Duodenal mucosa (tissue), 2 donors: ENCODE data around the gene MT1A.
"Not testable (repeated sequence)": the region's sequence is repeated elsewhere in the genome, so short reads cannot be mapped to it uniquely, and the experiment has no call there.

Source experiments
- H3K27ac ChIP-seq: one replicate; pipeline ENCODE4 v1.7.0; 2013; ENCODE audit warnings: low read depth, low read length
- H3K27me3 ChIP-seq, 2 donors: one replicate each; pipeline ENCODE4 v1.7.0; 2013; ENCODE audit warnings: low read length in 2 of 2, control low read depth in 1 of 2; ENCODE audit not compliant: insufficient read depth in 2 of 2, control insufficient read depth in 1 of 2
- H3K36me3 ChIP-seq, 2 donors: one replicate each; pipeline ENCODE4 v1.7.0; 2013; ENCODE audit warnings: low read length in 2 of 2, control low read depth in 1 of 2; ENCODE audit not compliant: insufficient read depth in 2 of 2, control insufficient read depth in 1 of 2
- H3K4me1 ChIP-seq, 2 donors: one replicate each; pipeline ENCODE4 v1.7.0; 2013; ENCODE audit warnings: low read length in 2 of 2, control low read depth in 1 of 2; ENCODE audit not compliant: insufficient read depth in 2 of 2, control insufficient read depth in 1 of 2
- H3K4me3 ChIP-seq, 2 donors: one replicate each; pipeline ENCODE4 v1.7.0; 2013; ENCODE audit warnings: low read length in 2 of 2, low read depth in 1 of 2
- H3K9ac ChIP-seq, 2 donors: one replicate each; pipeline ENCODE4 v1.7.0; 2013; ENCODE audit warnings: low read length in 2 of 2, low read depth in 1 of 2
- H3K9me3 ChIP-seq, 2 donors: one replicate each; pipeline ENCODE4 v1.7.0; 2013; ENCODE audit warnings: low read length in 2 of 2, control low read depth in 1 of 2; ENCODE audit not compliant: control insufficient read depth in 1 of 2

Gene MT1A

GRCh38 chr16:56667581-56668571 lies 29.4 kb downstream of the MT1A start, which contains the start of gene MT1G:
Gene MT1G, minus strand, starts transcription at chr16:56668065. Its CDS starts 72 bp downstream, at chr16:56667993.
- Histone ChIP-seq H3K4me3 (peak within 1 kb of the TSS; percentile 75 to 92), H3K4me1 (peaks cover 13 to 23% of the 10 kb centered on the region in 2 donors), H3K36me3 (peaks cover 0 to 11% of the 10 kb centered on the region in 2 donors), H3K27me3 (peaks cover 0 to 19% of the 10 kb centered on the region in 2 donors), H3K27ac (peak within 1 kb of the TSS; percentile 79), H3K9ac (peak within 1 kb of the TSS; percentile 43 to 95), H3K9me3 (no peaks in the 10 kb centered on the region)

GRCh38 chr16:56669005-56669839 lies 30.8 kb downstream of the MT1A start, which contains the start of gene MT1H:
Gene MT1H, plus strand, starts transcription at chr16:56669814. Its CDS starts 71 bp downstream, at chr16:56669885.
- peak within 1 kb of the TSS; percentile 74 for H3K27ac ChIP-seq
- peaks cover 0 to 17% of the 10 kb centered on the region in 2 donors for H3K27me3 ChIP-seq
- H3K4me3 ChIP-seq = peak within 1 kb of the TSS; percentile 75 to 92
- peaks cover 13 to 23% of the 10 kb centered on the region in 2 donors for H3K4me1 ChIP-seq
- peak within 1 kb of the TSS; percentile 55 to 95 for H3K9ac ChIP-seq
- peaks cover 0 to 11% of the 10 kb centered on the region in 2 donors for H3K36me3 ChIP-seq
- H3K9me3 ChIP-seq = no peaks in the 10 kb centered on the region

GRCh38 chr16:56669840-56670619 lies 31.6 kb downstream of the MT1A start:
- H3K9me3 ChIP-seq = no peaks in the 10 kb centered on the region
- peak overlapping the region; percentile 56 to 78 for H3K4me3 ChIP-seq
- H3K9ac ChIP-seq = peak overlapping the region; percentile 55 to 78
- H3K36me3 ChIP-seq = peaks cover 0 to 11% of the 10 kb centered on the region in 2 donors
- peaks cover 13 to 23% of the 10 kb centered on the region in 2 donors for H3K4me1 ChIP-seq
- H3K27me3 ChIP-seq = peaks cover 0 to 14% of the 10 kb centered on the region in 2 donors
- H3K27ac ChIP-seq = peak overlapping the region; percentile 41

- peaks cover 0 to 14% of the 10 kb centered on the region in 2 donors for H3K27me3 ChIP-seq
These were observed 32.1 kb downstream of the MT1A start for GRCh38 chr16:56670620-56670934.

GRCh38 chr16:56671691-56672090 lies 33.2 kb downstream of the MT1A start:
- not testable (repeated sequence) for H3K9me3 ChIP-seq, H3K27ac ChIP-seq, H3K9ac ChIP-seq, H3K4me3 ChIP-seq
- Histone ChIP-seq H3K36me3 (peaks cover 0 to 11% of the 10 kb centered on the region in 2 donors), H3K27me3 (peaks cover 0 to 14% of the 10 kb centered on the region in 2 donors), H3K4me1 (peaks cover 13 to 27% of the 10 kb centered on the region in 2 donors)

More at GRCh38 chr16:56670620-56670934, 32.1 kb downstream of the MT1A start:
- peaks cover 0 to 11% of the 10 kb centered on the region in 2 donors for H3K36me3 ChIP-seq
- peak overlapping the region; percentile 56 to 78 for H3K4me3 ChIP-seq
- H3K27ac ChIP-seq = peak overlapping the region; percentile 41
- no peaks in the 10 kb centered on the region for H3K9me3 ChIP-seq
- peak overlapping the region; percentile 55 to 78 for H3K9ac ChIP-seq
- peaks cover 13 to 27% of the 10 kb centered on the region in 2 donors for H3K4me1 ChIP-seq

- Histone ChIP-seq H3K36me3 (peaks cover 0 to 11% of the 10 kb centered on the region in 2 donors), H3K4me1 (peaks cover 13 to 27% of the 10 kb centered on the region in 2 donors), H3K27me3 (peaks cover 0 to 14% of the 10 kb centered on the region in 2 donors)
- not testable (repeated sequence) for H3K4me3 ChIP-seq, H3K9me3 ChIP-seq, H3K27ac ChIP-seq, H3K9ac ChIP-seq
These were observed 33.7 kb downstream of the MT1A start for GRCh38 chr16:56672171-56672570.

- H3K4me3 ChIP-seq = no peak overlapping the region
- no peak overlapping the region for H3K27ac ChIP-seq
- peaks cover 13 to 27% of the 10 kb centered on the region in 2 donors for H3K4me1 ChIP-seq
- H3K9me3 ChIP-seq = no peaks in the 10 kb centered on the region
- H3K36me3 ChIP-seq = peaks cover 0 to 5% of the 10 kb centered on the region in 2 donors
- no peak overlapping the region for H3K9ac ChIP-seq
- H3K27me3 ChIP-seq = peaks cover 0 to 10% of the 10 kb centered on the region in 2 donors
These were observed 34.5 kb downstream of the MT1A start for GRCh38 chr16:56672761-56673536.

GRCh38 chr16:56673921-56674320 lies 35.5 kb downstream of the MT1A start:
- Histone ChIP-seq H3K27me3 (peaks cover 0 to 4% of the 10 kb centered on the region in 2 donors), H3K36me3 (peaks cover 0 to 5% of the 10 kb centered on the region in 2 donors), H3K4me1 (peaks cover 4 to 18% of the 10 kb centered on the region in 2 donors), H3K4me3 (no peak overlapping the region), H3K9ac (no peak overlapping the region), H3K27ac (no peak overlapping the region), H3K9me3 (no peaks in the 10 kb centered on the region)

GRCh38 chr16:56674570-56674969 lies 36.1 kb downstream of the MT1A start:
- H3K9ac ChIP-seq, H3K4me3 ChIP-seq, H3K36me3 ChIP-seq, H3K9me3 ChIP-seq, H3K27me3 ChIP-seq, H3K27ac ChIP-seq: not testable (repeated sequence)
- peaks cover 0 to 13% of the 10 kb centered on the region in 2 donors for H3K4me1 ChIP-seq
